GM12891 (cell line): ENCODE measurements around the gene RASSF10.

Experiments
- POLR2A ChIP-seq: IDR thresholded peaks from 2 replicates; pipeline ENCODE4 v1.6.1; 2011; ENCODE audit warnings: low read depth, low read length, control low read depth
- TAF1 ChIP-seq: IDR thresholded peaks from 2 replicates; pipeline ENCODE4 v1.6.1; 2011; ENCODE audit warnings: low read depth, low read length, control low read depth

- no peak for TF ChIP-seq POLR2A
- no peak for TF ChIP-seq TAF1
Observed at GRCh38 chr11:12964650-12965049, 44.5 kb upstream of the RASSF10 start.
